ENCODE measurements around the gene YTHDC1. TPM values are rescaled to one million over a fixed set of nuclear protein-coding genes. Genes with fewer than 3 reads are reported as not detected.

YTHDC1 gene
- total and polyA plus RNA-seq, 2 of the 4 experiments (the other 2 are of a cell fraction): 31.9 to 32.7 TPM

DNA sequence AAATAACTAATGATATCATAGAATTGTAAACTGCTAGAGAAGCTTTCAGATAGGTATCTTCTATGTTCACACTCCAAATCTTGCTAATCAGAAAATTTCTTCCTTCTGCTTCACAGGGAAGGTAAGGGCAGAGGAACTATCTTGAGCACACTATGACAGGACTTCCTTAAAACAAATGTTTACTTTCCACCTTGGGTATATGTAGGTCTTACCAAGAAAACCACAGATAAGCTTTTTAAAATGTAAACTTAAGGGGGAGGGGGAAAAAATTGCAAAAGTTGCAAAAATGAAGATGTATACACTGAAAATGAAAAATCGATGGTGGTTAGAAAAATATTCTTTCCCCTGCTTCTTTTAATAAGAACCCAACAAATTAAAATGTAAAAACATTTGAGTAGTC, 30.9 kb downstream of the YTHDC1 start:
- no peak overlapping the region for H3K4me2 ChIP-seq (ENCODE audit: low read depth, low read length)
- H3K23ac ChIP-seq (ENCODE audit: low read depth, low read length): no peak overlapping the region
- H2BK120ac ChIP-seq (ENCODE audit: low read depth, low read length): no peak overlapping the region
- peaks cover 32% of the 10 kb centered on the region for H3K36me3 ChIP-seq (ENCODE audit: control insufficient read depth, insufficient read depth, low read length)
- H4K91ac ChIP-seq (ENCODE audit: insufficient read depth, low read depth, low read length): no peak overlapping the region
- dilution Hi-C loops (cut with HindIII; ENCODE audit: low sequenced_read_pairs, unreplicated experiment) (no loop called here), in situ Hi-C loops (cut with MboI; ENCODE audit: low sequenced_read_pairs) (no loop called here), intact Hi-C loops (cut with micrococcal nuclease) (no loop called here)
- no peak overlapping the region for H3K4ac ChIP-seq (ENCODE audit: low read depth, low read length)
- no TSS peak for BruUV-seq (replicated peaks)
- no peak overlapping the region for H2BK5ac ChIP-seq (ENCODE audit: low read depth, low read length, poor library complexity, severe bottlenecking)
- H3K4me1 ChIP-seq (ENCODE audit: control insufficient read depth, insufficient read depth, low read length): no peaks in the 10 kb centered on the region; the same call in 1 of the 2 replicates
- no peak overlapping the region for H2AK9ac ChIP-seq (replicated peaks; ENCODE audit: low read depth, low read length, poor library complexity)
- no peak for ATAC-seq (ENCODE audit: low read depth)
- peaks cover 5% of the 10 kb centered on the region; the same call in 1 of the 2 replicates for H3K9me1 ChIP-seq (ENCODE audit: insufficient read depth, low read length)
- H2AK5ac ChIP-seq (ENCODE audit: low read depth, low read length): no peak overlapping the region
- no peak overlapping the region for H4K8ac ChIP-seq (ENCODE audit: low read depth in 2 of 2, low read length in 2 of 2)
- TF ChIP-seq CEBPB (IDR thresholded peaks at IDR 0.05; ENCODE audit: low read depth, low read length): no peak
- no peak for TF ChIP-seq RFX5 (IDR thresholded peaks at IDR 0.05; ENCODE audit: low read depth, low read length)
- TF ChIP-seq, protein P1, sequence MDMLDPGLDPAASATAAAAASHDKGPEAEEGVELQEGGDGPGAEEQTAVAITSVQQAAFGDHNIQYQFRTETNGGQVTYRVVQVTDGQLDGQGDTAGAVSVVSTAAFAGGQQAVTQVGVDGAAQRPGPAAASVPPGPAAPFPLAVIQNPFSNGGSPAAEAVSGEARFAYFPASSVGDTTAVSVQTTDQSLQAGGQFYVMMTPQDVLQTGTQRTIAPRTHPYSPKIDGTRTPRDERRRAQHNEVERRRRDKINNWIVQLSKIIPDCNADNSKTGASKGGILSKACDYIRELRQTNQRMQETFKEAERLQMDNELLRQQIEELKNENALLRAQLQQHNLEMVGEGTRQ (IDR thresholded peaks at IDR 0.05; ENCODE audit: low read depth, low read length): no peak
- no peak for TF ChIP-seq POLR2A (IDR thresholded peaks at IDR 0.05; ENCODE audit: low read depth, low read length)
- no peak for TF ChIP-seq RCOR1 (IDR thresholded peaks at IDR 0.05; ENCODE audit: insufficient replicate concordance, low read length)
- no peak for TF ChIP-seq MAZ (IDR thresholded peaks at IDR 0.05; ENCODE audit: borderline replicate concordance, low read depth, low read length)
- TF ChIP-seq BHLHE40 (IDR thresholded peaks at IDR 0.05; ENCODE audit: low read depth, low read length): no peak
- TF ChIP-seq FOS (IDR thresholded peaks at IDR 0.05; ENCODE audit: low read depth, low read length): no peak
- TF ChIP-seq MAFK (IDR thresholded peaks at IDR 0.05; ENCODE audit: low read depth, low read length): no peak
- TF ChIP-seq MXI1 (IDR thresholded peaks at IDR 0.05; ENCODE audit: borderline replicate concordance, low read depth, low read length): no peak
- TF ChIP-seq NFE2L2 (IDR thresholded peaks at IDR 0.05; ENCODE audit: low read depth, low read length): no peak
- TF ChIP-seq, protein P2, sequence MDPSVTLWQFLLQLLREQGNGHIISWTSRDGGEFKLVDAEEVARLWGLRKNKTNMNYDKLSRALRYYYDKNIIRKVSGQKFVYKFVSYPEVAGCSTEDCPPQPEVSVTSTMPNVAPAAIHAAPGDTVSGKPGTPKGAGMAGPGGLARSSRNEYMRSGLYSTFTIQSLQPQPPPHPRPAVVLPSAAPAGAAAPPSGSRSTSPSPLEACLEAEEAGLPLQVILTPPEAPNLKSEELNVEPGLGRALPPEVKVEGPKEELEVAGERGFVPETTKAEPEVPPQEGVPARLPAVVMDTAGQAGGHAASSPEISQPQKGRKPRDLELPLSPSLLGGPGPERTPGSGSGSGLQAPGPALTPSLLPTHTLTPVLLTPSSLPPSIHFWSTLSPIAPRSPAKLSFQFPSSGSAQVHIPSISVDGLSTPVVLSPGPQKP (IDR thresholded peaks at IDR 0.05; ENCODE audit: borderline replicate concordance, low read depth, low read length): no peak
- no peak for TF ChIP-seq RAD21 (IDR thresholded peaks at IDR 0.05; ENCODE audit: low read length)
- TF ChIP-seq CTCF (conservative IDR thresholded peaks at IDR 0.05; ENCODE audit: low read depth, low read length): no peak
- no peak for TF ChIP-seq SMC3 (IDR thresholded peaks at IDR 0.05; ENCODE audit: low read depth, low read length)
- no peak overlapping the region for H2AFZ ChIP-seq (replicated peaks; ENCODE audit: low read length, poor library complexity)
- no peak overlapping the region for H3K56ac ChIP-seq (ENCODE audit: extremely low read depth, insufficient read depth, low read length)
- H4K20me1 ChIP-seq (ENCODE audit: insufficient read depth, low read length): no peaks in the 10 kb centered on the region
- WGBS, 2 experiments (ENCODE audit: extremely low coverage in 2 of 2, insufficient read length in 1 of 2): no CpG with 5 or more reads among the region's 1 CpG
- H2BK20ac ChIP-seq (ENCODE audit: low read depth, low read length): no peak overlapping the region
- H3K79me1 ChIP-seq (ENCODE audit: low read depth in 1 of 2, low read length in 2 of 2): peaks cover 5 to 9% of the 10 kb centered on the region in 2 experiments; a peak in 3 of 4 replicates
- no peak overlapping the region for H3K18ac ChIP-seq (ENCODE audit: low read depth, low read length)
- H2BK15ac ChIP-seq (ENCODE audit: low read depth, low read length): no peak overlapping the region
- H3K27me3 ChIP-seq (ENCODE audit: control insufficient read depth, insufficient read depth, low read length): no peaks in the 10 kb centered on the region
- H4K5ac ChIP-seq (ENCODE audit: low read depth, low read length): no peak overlapping the region
- ChIA-PET POLR2A (ENCODE audit: unreplicated experiment) (no interaction called here), CTCF (no interaction called here)
- no peak for DNase-seq
- H3K9me3 ChIP-seq (ENCODE audit: control insufficient read depth, insufficient read depth, low read length): no peaks in the 10 kb centered on the region
- H3K27ac ChIP-seq (ENCODE audit: insufficient read depth, low read length): no peak overlapping the region
- no peak overlapping the region for H3K4me3 ChIP-seq (ENCODE audit: insufficient read depth, low read depth, low read length)
- no peak overlapping the region for H3K14ac ChIP-seq (replicated peaks; ENCODE audit: low read depth, low read length)
- no peak overlapping the region for H3K9ac ChIP-seq (ENCODE audit: low read depth, low read length)

All from IMR-90 (cell line).